SK-N-SH treated with all-trans-retinoic acid at 6 μM for 48 hours (cell line): ENCODE results near the gene SLC43A3.

ENCODE experiments used
- ATAC-seq: fragments of 200-7000 bp; cut with Tn5 transposase; 3 replicates; pipeline ENCODE4 v1.9.1; 2020; ENCODE audit warnings: mild to moderate bottlenecking, moderate library complexity
- ARNTL ChIP-seq: fragments of 450-650 bp; formaldehyde crosslinking; IDR thresholded peaks from 2 replicates; pipeline ENCODE4 v1.5.0; 2020; ENCODE audit warnings: low read depth, mild to moderate bottlenecking, moderate library complexity, borderline replicate concordance
- BACH2 ChIP-seq: fragments of 250-450 bp; sonication (Bioruptor Pico); IDR thresholded peaks from 2 replicates; pipeline ENCODE4 v1.9.0; 2021; ENCODE audit warnings: mild to moderate bottlenecking, borderline replicate concordance
- CREB5 ChIP-seq: fragments of 250-450 bp; sonication (Bioruptor Pico); IDR thresholded peaks from 2 replicates; pipeline ENCODE4 v1.5.1; 2020; ENCODE audit warnings: low read depth, mild to moderate bottlenecking, moderate library complexity
- CSDC2 ChIP-seq: fragments of 250-450 bp; sonication (Bioruptor Pico); IDR thresholded peaks from 2 replicates; pipeline ENCODE4 v1.5.0; 2020; ENCODE audit warnings: mild to moderate bottlenecking, moderate library complexity
- ESRRG ChIP-seq: fragments of 250-450 bp; sonication (Bioruptor Pico); IDR thresholded peaks from 2 replicates; pipeline ENCODE4 v1.6.1; 2021; ENCODE audit warnings: mild to moderate bottlenecking
- GLIS3 ChIP-seq: fragments of 250-450 bp; sonication (Bioruptor Pico); IDR thresholded peaks from 2 replicates; pipeline ENCODE4 v1.5.0; 2020; ENCODE audit warnings: mild to moderate bottlenecking, moderate library complexity
- OSR1 ChIP-seq: fragments of 250-450 bp; sonication (Bioruptor Pico); IDR thresholded peaks from 2 replicates; pipeline ENCODE4 v1.8.0; 2022; ENCODE audit warnings: moderate library complexity, mild to moderate bottlenecking, inconsistent platforms
- PPARA ChIP-seq: fragments of 250-450 bp; sonication (Bioruptor Pico); IDR thresholded peaks from 2 replicates; pipeline ENCODE4 v1.5.0; 2020; ENCODE audit warnings: mild to moderate bottlenecking, borderline replicate concordance
- RARB ChIP-seq: fragments of 250-450 bp; sonication (Bioruptor Pico); IDR thresholded peaks from 2 replicates; pipeline ENCODE4 v1.8.0; 2021; ENCODE audit warnings: mild to moderate bottlenecking, moderate library complexity
- SNAI2 ChIP-seq: fragments of 250-450 bp; sonication (Bioruptor Pico); IDR thresholded peaks from 2 replicates; pipeline ENCODE4 v1.5.0; 2020; ENCODE audit warnings: mild to moderate bottlenecking, moderate library complexity
- TCF4 ChIP-seq: fragments of 250-450 bp; sonication (Bioruptor Pico); IDR thresholded peaks from 2 replicates; pipeline ENCODE4 v1.8.0; 2021; ENCODE audit warnings: mild to moderate bottlenecking, moderate library complexity, borderline replicate concordance
- TOX ChIP-seq: fragments of 250-450 bp; sonication (Bioruptor Pico); IDR thresholded peaks from 2 replicates; pipeline ENCODE4 v1.8.0; 2021; ENCODE audit warnings: mild to moderate bottlenecking, moderate library complexity, borderline replicate concordance
- ZC3H10 ChIP-seq: fragments of 250-450 bp; sonication (Bioruptor Pico); IDR thresholded peaks from 2 replicates; pipeline ENCODE4 v1.5.1; 2021; ENCODE audit warnings: mild to moderate bottlenecking, moderate library complexity
- ZFP3 ChIP-seq: fragments of 250-450 bp; sonication (Bioruptor Pico); IDR thresholded peaks from 2 replicates; pipeline ENCODE4 v1.5.0; 2020; ENCODE audit warnings: mild to moderate bottlenecking, moderate library complexity
- ZFP30 ChIP-seq: fragments of 450-650 bp; formaldehyde crosslinking; IDR thresholded peaks from 2 replicates; pipeline ENCODE4 v1.5.0; 2022; ENCODE audit warnings: mild to moderate bottlenecking, moderate library complexity
- ZNF565 ChIP-seq: fragments of 450-650 bp; formaldehyde crosslinking; conservative IDR thresholded peaks from 2 replicates; pipeline ENCODE4 v1.5.0; 2020; ENCODE audit warnings: low read depth, mild to moderate bottlenecking, moderate library complexity
- ZNF70 ChIP-seq: fragments of 450-650 bp; formaldehyde crosslinking; IDR thresholded peaks from 2 replicates; pipeline ENCODE4 v1.5.0; 2020; ENCODE audit warnings: mild to moderate bottlenecking, moderate library complexity
- TF ChIP-seq, protein P1 (sequence below): fragments of 250-450 bp; sonication (Bioruptor Pico); IDR thresholded peaks from 2 replicates; pipeline ENCODE4 v1.8.0; 2021; ENCODE audit warnings: low read depth, mild to moderate bottlenecking, moderate library complexity, borderline replicate concordance
- TF ChIP-seq, protein P2 (sequence below): fragments of 250-450 bp; sonication (Bioruptor Pico); IDR thresholded peaks from 2 replicates; pipeline ENCODE4 v1.5.0; 2020; ENCODE audit warnings: mild to moderate bottlenecking, moderate library complexity
- TF ChIP-seq, protein P3 (sequence below): fragments of 250-450 bp; sonication (Bioruptor Pico); IDR thresholded peaks from 2 replicates; pipeline ENCODE4 v1.5.1; 2021; ENCODE audit warnings: mild to moderate bottlenecking, moderate library complexity
- TF ChIP-seq, protein P4 (sequence below): fragments of 250-450 bp; sonication (Bioruptor Pico); IDR thresholded peaks from 2 replicates; pipeline ENCODE4 v1.8.0; 2020; ENCODE audit warnings: mild to moderate bottlenecking, moderate library complexity, borderline replicate concordance

Gene SLC43A3

DNA sequence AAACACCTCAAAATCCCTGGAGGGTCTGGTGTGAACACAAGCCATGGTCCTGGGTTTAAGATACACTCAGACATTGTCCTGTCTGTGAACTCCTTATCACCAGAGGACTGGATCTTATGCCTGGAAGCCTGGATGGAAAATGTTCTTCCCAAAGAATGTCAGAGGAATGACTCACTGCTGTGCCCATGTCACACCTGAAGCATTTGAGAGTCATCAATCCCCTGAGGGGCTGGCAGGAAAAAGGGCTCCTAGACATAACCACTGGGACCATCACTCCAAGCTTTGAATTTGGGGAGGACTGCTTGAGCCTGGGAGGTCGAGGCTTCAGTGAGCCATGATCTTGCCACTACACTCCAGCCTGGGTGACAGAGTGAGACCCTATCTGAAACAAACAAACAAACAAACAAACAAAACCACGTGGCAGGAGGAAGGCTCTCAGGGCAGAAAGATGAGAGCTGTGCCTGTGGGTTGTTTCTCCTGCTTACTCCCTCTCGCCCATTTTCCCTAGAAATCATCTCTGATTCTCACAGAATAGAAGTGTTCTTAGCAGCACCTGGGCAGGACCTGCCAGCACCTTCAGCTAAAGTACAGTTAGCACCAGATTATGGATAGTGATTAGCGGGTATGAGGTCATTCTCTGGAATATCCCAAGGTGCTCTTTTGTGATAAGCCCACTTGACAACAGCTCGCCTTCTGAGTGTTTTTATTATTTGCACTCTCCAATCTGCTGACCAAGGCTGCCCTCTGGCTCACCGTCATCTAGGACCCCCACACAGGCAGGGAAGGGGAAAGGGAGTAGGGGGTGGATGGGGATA, 24.5 kb downstream of the SLC43A3 start:
- TF ChIP-seq, protein P1, sequence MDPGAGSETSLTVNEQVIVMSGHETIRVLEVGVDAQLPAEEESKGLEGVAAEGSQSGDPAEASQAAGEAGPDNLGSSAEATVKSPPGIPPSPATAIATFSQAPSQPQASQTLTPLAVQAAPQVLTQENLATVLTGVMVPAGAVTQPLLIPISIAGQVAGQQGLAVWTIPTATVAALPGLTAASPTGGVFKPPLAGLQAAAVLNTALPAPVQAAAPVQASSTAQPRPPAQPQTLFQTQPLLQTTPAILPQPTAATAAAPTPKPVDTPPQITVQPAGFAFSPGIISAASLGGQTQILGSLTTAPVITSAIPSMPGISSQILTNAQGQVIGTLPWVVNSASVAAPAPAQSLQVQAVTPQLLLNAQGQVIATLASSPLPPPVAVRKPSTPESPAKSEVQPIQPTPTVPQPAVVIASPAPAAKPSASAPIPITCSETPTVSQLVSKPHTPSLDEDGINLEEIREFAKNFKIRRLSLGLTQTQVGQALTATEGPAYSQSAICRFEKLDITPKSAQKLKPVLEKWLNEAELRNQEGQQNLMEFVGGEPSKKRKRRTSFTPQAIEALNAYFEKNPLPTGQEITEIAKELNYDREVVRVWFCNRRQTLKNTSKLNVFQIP (CRISPR knock-in tag): no peak
- TF ChIP-seq, protein P2, sequence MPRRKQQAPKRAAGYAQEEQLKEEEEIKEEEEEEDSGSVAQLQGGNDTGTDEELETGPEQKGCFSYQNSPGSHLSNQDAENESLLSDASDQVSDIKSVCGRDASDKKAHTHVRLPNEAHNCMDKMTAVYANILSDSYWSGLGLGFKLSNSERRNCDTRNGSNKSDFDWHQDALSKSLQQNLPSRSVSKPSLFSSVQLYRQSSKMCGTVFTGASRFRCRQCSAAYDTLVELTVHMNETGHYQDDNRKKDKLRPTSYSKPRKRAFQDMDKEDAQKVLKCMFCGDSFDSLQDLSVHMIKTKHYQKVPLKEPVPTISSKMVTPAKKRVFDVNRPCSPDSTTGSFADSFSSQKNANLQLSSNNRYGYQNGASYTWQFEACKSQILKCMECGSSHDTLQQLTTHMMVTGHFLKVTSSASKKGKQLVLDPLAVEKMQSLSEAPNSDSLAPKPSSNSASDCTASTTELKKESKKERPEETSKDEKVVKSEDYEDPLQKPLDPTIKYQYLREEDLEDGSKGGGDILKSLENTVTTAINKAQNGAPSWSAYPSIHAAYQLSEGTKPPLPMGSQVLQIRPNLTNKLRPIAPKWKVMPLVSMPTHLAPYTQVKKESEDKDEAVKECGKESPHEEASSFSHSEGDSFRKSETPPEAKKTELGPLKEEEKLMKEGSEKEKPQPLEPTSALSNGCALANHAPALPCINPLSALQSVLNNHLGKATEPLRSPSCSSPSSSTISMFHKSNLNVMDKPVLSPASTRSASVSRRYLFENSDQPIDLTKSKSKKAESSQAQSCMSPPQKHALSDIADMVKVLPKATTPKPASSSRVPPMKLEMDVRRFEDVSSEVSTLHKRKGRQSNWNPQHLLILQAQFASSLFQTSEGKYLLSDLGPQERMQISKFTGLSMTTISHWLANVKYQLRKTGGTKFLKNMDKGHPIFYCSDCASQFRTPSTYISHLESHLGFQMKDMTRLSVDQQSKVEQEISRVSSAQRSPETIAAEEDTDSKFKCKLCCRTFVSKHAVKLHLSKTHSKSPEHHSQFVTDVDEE (CRISPR knock-in tag): no peak
- TF ChIP-seq BACH2 (CRISPR knock-in tag): no peak
- TF ChIP-seq CSDC2: no peak
- TF ChIP-seq GLIS3 (CRISPR knock-in tag): no peak
- no peak for TF ChIP-seq OSR1 (CRISPR knock-in tag)
- TF ChIP-seq ZNF565 (CRISPR knock-in tag): no peak
- TF ChIP-seq ARNTL (CRISPR knock-in tag): no peak
- no peak for ATAC-seq

GRCh38 chr11:57399972-57400578, 26.8 kb downstream of the SLC43A3 start:
- no peak for ATAC-seq
- TF ChIP-seq ZC3H10 (CRISPR knock-in tag) (no peak), BACH2 (CRISPR knock-in tag) (no peak), PPARA (no peak), ZFP3 (CRISPR knock-in tag) (no peak), ESRRG (no peak), TOX (CRISPR knock-in tag) (no peak)
- TF ChIP-seq, protein P3, sequence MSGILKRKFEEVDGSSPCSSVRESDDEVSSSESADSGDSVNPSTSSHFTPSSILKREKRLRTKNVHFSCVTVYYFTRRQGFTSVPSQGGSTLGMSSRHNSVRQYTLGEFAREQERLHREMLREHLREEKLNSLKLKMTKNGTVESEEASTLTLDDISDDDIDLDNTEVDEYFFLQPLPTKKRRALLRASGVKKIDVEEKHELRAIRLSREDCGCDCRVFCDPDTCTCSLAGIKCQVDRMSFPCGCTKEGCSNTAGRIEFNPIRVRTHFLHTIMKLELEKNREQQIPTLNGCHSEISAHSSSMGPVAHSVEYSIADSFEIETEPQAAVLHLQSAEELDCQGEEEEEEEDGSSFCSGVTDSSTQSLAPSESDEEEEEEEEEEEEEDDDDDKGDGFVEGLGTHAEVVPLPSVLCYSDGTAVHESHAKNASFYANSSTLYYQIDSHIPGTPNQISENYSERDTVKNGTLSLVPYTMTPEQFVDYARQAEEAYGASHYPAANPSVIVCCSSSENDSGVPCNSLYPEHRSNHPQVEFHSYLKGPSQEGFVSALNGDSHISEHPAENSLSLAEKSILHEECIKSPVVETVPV: no peak

DNA sequence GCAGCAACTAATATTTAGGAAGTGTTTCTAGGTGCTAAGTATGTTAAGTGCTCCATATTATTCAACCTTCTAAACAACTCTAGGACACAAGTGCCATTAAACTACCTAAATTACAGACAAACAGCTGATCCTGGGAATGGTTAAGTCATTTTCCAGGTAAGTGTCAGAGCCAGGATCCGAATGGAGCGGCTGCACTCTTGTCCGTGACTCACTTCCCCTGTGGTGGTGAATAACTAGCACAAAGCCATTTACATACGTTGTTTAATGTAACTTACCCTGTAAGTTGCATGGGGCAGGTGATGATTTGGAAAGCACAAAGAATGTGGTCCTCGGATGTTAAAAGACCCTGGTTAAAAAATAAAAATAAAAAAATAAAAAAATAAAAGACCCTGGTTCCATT, 27.7 kb downstream of the SLC43A3 start:
- no peak for ATAC-seq
- no peak for TF ChIP-seq RARB
- TF ChIP-seq ZNF565 (CRISPR knock-in tag): no peak
- no peak for TF ChIP-seq ZFP30 (CRISPR knock-in tag)
- no peak for TF ChIP-seq TOX (CRISPR knock-in tag)
- TF ChIP-seq, protein P3: no peak
- TF ChIP-seq, protein P1 (CRISPR knock-in tag): no peak
- TF ChIP-seq, protein P4, sequence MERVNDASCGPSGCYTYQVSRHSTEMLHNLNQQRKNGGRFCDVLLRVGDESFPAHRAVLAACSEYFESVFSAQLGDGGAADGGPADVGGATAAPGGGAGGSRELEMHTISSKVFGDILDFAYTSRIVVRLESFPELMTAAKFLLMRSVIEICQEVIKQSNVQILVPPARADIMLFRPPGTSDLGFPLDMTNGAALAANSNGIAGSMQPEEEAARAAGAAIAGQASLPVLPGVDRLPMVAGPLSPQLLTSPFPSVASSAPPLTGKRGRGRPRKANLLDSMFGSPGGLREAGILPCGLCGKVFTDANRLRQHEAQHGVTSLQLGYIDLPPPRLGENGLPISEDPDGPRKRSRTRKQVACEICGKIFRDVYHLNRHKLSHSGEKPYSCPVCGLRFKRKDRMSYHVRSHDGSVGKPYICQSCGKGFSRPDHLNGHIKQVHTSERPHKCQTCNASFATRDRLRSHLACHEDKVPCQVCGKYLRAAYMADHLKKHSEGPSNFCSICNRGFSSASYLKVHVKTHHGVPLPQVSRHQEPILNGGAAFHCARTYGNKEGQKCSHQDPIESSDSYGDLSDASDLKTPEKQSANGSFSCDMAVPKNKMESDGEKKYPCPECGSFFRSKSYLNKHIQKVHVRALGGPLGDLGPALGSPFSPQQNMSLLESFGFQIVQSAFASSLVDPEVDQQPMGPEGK (CRISPR knock-in tag): no peak
- TF ChIP-seq CREB5 (CRISPR knock-in tag): no peak
- no peak for TF ChIP-seq ESRRG
- no peak for TF ChIP-seq TCF4 (CRISPR knock-in tag)
- TF ChIP-seq ZC3H10 (CRISPR knock-in tag): no peak
- TF ChIP-seq ZNF70 (CRISPR knock-in tag): no peak
- TF ChIP-seq SNAI2 (CRISPR knock-in tag): no peak
